PFSK-1 (cell line): ENCODE results near the gene RBFOX1.

Experiments used
- POLR2AphosphoS5 ChIP-seq: IDR thresholded peaks from 2 replicates; pipeline ENCODE4 v1.6.1; 2012; ENCODE audit warnings: low read depth, mild to moderate bottlenecking, control low read depth, low read length, moderate library complexity
- SIN3A ChIP-seq: IDR thresholded peaks from 2 replicates; pipeline ENCODE4 v1.6.1; 2012; ENCODE audit warnings: mild to moderate bottlenecking, low read length, moderate library complexity, borderline replicate concordance; ENCODE audit not compliant: insufficient read depth
- TAF1 ChIP-seq: IDR thresholded peaks from 2 replicates; pipeline ENCODE4 v1.6.1; 2012; ENCODE audit warnings: low read length, control low read depth, borderline replicate concordance; ENCODE audit not compliant: insufficient read depth

DNA sequence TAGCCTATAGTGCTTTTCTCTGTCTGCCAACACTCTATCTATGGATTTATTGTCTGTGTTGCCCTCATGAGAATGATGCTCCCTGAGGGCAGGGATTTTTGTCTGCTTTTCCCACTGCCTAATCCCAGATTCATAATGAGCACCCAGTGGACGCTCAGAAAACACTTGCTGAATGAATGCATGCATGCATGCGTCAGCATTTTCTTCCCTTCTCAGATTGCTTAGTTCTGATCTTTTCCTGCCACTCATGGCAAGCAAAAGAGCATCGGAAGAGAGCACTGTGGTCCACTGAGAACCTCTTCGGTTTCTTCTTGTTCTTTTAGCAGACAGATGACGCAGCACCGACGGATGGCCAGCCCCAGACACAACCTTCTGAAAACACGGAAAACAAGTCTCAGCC lies 246.8 kb downstream of the RBFOX1 start:
- TF ChIP-seq TAF1 (no peak), POLR2AphosphoS5 (no peak), SIN3A (no peak)
